Measurements from ENCODE around the gene PDLIM5.
"Not testable (repeated sequence)": the region's sequence is repeated elsewhere in the genome, so short reads cannot be mapped to it uniquely, and the experiment has no call there.

The PDLIM5 gene

GRCh38 chr4:94639298-94639697 is 187.6 kb downstream of the PDLIM5 start:
- no peak for DNase-seq (ENCODE audit: extremely low read depth in 1 of 2, low read depth in 1 of 2)

- no peak for DNase-seq (ENCODE audit: extremely low read depth in 1 of 2, low read depth in 1 of 2)
Observed at GRCh38 chr4:94640151-94640550, 188.4 kb downstream of the PDLIM5 start.

DNA sequence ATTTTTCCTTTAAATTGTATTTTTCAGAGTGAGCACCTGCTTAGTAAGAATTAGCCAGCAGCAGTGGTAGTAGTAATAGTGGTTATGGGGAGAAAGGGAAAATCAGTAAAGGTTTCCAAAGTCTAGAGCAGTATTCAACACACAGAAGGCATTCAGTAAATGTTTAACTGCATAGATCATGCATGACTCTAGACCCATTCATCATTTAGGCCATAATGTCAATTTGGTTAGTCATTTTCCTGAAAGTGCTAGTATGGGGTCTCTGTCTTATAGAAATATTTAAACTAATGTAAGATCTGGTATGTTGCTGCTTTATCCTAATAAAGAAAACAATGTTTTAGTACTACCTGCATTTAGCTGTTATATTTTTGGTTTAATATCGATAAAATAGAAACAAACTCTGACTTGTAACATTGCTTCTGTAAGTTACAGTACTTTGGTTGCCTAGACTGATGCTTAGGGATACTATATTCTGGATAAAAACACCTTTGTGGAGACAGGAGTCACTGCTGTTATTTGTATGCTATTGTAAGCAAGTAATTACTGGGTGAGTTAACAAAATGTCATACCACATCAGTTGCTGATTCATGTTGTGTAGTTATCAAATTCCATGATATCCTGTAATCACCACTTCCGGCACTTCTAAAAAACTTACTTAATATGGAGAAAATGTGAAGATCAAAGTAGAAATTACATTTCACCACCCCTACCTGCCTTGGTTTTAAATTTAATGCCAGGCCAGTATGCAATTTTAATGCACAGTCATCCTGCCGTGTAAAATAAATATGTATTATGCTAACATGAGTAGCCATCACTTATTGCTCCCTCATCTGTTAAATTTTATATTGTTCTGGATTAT is 190.2 kb downstream of the PDLIM5 start:
- DNase-seq (ENCODE audit: extremely low read depth in 1 of 2, low read depth in 1 of 2) = no peak

DNA sequence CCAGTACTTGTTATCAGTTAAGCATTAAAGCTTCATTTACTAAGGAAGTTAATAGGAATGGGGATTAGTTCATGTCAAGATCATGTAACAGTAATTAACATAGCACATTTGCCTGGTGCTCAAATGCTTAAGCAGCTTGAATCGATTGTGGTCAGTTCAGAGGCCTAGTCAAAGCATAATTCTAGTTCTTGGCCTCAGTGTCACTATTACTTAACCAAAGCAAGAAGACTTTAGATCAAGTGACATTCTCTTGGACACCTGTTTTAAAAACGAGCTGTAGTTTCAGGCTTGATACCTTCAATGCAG is 190.8 kb downstream of the PDLIM5 start:
- no peak for DNase-seq (ENCODE audit: extremely low read depth in 1 of 2, low read depth in 1 of 2)

DNA sequence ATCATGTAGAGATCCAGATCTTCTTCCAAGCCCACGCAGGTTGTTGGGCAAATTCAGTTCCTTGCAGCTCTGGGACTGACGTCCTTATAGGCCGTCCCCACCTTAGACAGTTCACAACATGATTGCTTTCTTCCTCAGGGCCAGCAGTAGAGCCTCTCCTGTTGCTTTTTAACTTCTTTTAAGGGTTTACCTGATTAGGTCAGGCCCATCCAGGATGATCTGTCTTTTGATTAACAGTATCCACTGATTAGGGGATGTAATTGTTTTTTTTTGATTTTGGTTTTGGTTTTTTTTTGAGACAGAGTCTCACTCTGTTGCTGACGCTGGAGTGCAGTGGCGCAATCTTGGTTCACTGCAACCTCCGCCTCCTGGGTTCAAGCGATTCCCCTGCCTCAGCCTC is 197.0 kb downstream of the PDLIM5 start:
- DNase-seq (ENCODE audit: extremely low read depth in 1 of 2, low read depth in 1 of 2) = no peak

GRCh38 chr4:94649381-94650133 is 197.8 kb downstream of the PDLIM5 start:
- no peak for DNase-seq (ENCODE audit: extremely low read depth in 1 of 2, low read depth in 1 of 2)

DNA sequence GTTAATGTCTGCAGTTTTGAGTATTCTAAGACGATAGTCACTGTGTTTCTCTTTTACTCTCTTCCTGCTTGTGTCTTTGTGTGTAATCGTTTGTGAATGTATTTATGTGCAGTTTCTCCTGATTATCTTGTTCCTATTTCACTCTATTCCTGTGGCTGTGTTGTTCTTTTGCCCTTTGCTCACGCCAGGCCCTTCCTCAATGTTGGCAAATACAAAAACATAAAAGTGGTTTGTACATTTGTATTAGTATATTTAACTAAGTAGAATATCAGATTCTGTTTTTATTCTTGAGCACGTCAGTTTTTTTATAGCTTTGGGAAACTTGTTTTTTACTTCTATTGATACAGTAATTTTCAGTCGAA is 198.4 kb downstream of the PDLIM5 start:
- DNase-seq (ENCODE audit: extremely low read depth in 1 of 2, low read depth in 1 of 2) = no peak

- no peak for DNase-seq (ENCODE audit: extremely low read depth in 1 of 2, low read depth in 1 of 2)
Observed at GRCh38 chr4:94650690-94651089, 198.9 kb downstream of the PDLIM5 start.

DNA sequence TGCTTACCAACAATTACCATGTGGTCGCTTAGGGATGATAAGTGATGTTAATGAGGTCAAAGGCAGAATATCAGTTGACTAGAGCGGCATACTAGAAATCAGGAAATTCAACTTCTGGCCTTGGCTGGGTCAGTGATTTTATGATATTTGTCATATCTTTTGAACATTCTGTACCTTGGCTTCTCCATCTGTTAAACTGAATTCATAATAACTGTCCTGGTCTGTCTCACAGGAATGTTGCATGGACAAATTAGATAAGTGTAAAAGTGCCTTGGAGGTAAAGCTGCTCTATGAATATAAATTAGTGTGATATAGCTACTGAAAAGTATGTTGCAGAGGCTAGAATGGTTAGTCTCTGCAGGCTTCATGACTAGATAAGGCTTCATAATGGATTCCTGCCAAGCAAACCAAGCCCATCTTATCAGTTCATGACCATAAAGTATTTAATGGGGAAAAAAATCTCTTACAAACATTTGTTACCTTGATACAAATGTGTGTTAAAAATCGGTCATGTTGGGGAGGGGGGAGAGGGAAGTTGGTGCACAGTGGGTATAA is 201.4 kb downstream of the PDLIM5 start:
- DNase-seq (ENCODE audit: extremely low read depth in 1 of 2, low read depth in 1 of 2) = no peak

- DNase-seq (ENCODE audit: extremely low read depth in 1 of 2, low read depth in 1 of 2) = no peak
Observed at GRCh38 chr4:94653984-94654609, 202.4 kb downstream of the PDLIM5 start.

DNA sequence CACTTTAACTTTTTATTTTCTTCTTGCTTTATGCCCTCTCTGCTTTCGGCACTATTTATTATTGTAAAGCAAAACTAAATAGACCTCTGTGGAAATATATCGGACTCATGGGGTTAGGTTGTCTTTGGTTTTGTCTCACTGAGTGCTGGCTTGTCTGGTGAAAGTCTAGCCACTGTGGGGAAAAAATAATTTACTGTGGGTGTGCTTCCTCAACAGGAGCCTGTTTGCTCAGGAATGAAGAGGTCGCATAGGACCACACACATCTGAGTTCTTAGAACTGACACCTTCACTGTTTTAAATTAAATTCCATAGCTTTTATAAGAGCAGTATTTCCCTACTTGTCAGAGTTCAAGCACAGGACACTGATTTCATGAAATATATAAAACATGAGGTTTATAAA is 203.0 kb downstream of the PDLIM5 start:
- DNase-seq (ENCODE audit: extremely low read depth in 1 of 2, low read depth in 1 of 2) = no peak

DNA sequence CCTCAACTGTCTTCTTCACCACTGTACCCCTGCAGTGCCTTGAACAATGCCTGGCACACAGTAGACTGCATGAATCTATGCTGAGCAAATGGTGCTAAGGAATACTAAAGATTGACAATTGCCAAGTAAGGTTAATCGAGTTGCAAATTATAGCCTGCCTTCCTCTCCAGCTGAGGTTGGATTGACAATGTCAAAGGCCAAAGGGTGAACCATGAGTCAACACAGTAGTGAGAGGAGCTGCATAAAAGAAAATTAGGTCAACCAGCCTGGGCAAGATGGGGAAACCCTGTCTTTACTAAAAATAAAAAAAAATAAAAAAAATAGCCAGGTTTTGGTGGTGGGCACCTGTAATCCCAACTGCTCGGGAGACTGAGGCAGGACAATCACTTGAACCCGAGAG is 208.9 kb downstream of the PDLIM5 start:
- DNase-seq (ENCODE audit: extremely low read depth in 1 of 2, low read depth in 1 of 2) = no peak

GRCh38 chr4:94665021-94665420 is 213.3 kb downstream of the PDLIM5 start:
- not testable (repeated sequence) for DNase-seq (ENCODE audit: extremely low read depth in 1 of 2, low read depth in 1 of 2)

DNA sequence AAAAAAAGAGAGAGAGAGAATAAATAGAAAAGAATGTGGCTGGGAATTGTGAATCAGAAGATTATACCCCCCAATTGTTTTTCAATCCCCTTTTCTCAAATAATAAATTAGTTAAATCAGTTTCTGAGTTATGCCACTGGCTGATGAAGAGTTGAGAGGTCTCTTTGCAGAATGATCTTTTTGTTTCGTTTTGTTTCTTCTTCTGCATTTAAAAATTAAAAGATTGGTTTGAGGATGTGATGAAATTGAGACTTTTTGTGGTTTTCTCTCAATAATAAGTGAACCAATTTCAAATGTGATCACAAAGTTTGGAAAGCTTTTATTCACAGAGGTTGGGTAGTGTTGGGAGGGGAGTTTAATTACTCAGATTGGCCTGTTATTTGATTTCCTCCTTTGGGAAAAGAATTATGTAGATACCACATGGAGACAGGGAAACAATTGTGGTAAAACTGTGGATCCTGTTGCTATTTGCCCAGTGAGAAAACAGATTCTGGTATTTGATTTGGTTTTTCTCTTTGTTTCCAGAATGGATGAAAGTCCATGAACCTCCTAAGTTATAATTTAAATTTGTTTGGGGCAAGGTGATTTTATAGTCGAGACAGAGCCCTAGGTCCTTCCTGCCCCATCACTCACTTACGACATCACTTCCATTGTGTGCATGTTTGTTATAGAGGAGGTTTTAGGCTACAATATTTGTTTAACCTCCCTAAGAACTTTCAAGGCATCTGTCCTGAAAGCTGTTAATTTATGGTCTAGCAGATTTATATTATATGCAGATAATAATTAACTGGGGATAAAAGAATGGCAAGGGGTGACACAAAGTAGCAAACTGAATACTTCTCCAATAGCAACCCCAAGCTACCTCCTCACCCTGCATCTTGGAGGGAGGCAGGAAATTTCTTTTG is 214.0 kb downstream of the PDLIM5 start:
- DNase-seq (ENCODE audit: extremely low read depth in 1 of 2, low read depth in 1 of 2) = no peak

DNA sequence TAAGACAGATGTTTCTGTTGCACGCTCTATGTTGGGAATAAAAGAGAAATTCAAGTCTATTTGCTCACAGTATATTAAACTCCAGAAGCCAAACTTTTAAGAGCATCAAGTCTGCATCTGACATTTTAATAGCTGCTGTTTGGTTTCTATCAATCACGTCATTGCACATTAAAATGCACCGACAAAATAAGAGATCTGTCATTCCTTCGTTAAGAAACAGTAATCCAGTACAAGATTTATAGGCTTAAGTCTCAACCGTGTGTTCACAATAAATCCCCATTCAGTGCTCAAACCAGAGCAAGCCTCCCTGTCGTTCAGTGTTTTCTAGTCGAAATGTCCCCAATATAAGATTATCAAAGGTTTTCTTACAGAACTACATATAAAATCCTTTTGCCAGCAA is 217.0 kb downstream of the PDLIM5 start:
- DNase-seq (ENCODE audit: extremely low read depth in 1 of 2, low read depth in 1 of 2) = no peak

GRCh38 chr4:94669672-94670664 is 218.2 kb downstream of the PDLIM5 start:
- no peak for DNase-seq (ENCODE audit: extremely low read depth in 1 of 2, low read depth in 1 of 2)

- DNase-seq (ENCODE audit: extremely low read depth in 1 of 2, low read depth in 1 of 2) = no peak
Observed at GRCh38 chr4:94671113-94671512, 219.4 kb downstream of the PDLIM5 start.

- DNase-seq (ENCODE audit: extremely low read depth in 1 of 2, low read depth in 1 of 2) = no peak
Observed at GRCh38 chr4:94673961-94674360, 222.2 kb downstream of the PDLIM5 start.

GRCh38 chr4:94676970-94677369 is 225.2 kb downstream of the PDLIM5 start:
- DNase-seq (ENCODE audit: extremely low read depth in 1 of 2, low read depth in 1 of 2) = no peak
